Measurements from ENCODE around the gene FOXJ2.

FOXJ2 gene

DNA sequence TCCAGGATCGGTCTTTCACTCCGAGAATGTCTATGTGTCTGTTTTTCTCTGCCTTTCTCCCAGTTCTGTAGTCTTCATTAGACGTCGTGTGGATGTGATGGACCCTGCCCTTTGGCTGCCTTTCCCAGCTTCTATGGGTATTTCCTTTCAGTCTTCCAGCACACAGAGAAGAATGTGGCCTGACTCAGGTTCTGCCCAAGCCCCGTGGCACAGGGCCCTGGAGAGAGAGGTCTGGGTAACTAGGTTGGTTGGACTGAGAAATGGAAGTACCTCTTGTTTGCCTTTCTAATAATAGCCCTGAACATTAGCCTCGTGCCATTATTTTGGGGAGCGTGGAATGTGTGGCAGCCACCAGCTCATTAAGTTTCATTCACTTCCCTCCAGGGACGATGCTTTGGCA is 3.8 kb downstream of the FOXJ2 start:
- Mint-ChIP-seq H3K4me3 (no peak overlapping the region), H3K27ac (no peak overlapping the region), H3K27me3 (ENCODE audit: low read depth) (no peaks in the 10 kb centered on the region), H3K4me1 (ENCODE audit: low read depth) (peaks cover 54% of the 10 kb centered on the region), H3K36me3 (ENCODE audit: low read depth) (peaks cover 13% of the 10 kb centered on the region), H3K9me3 (no peaks in the 10 kb centered on the region)
- no peak for DNase-seq (ENCODE audit: low spot score)

DNA sequence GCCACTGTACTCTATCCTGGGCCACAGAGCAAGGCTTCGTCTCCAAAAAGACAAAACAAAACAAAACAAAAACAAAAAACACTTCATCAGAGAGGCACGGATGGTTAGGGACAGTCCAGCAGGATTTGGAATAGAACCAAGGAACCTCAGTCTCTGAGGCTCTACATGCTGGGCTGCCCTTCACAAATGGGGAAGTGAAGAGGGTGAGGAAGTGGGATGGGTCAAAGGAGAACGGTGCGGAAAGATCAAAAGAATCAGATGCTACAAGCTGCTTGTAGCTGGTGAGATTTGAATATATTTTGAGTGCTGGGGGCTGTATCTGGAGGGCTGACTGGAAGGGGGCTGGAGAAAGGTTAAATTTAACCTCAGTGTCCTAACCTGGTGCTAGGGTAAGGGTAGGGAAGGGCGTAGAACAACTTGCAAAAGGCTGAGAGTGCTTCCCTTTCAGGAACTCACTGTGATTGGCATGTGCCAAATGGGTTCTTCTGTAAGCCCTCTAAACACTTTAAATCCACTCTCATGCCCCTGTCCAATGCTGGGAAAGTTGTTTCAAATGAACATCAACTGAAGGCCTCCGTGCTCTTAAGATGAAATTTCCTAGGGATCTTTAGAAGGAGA is 4.6 kb downstream of the FOXJ2 start:
- Mint-ChIP-seq H3K9me3 (no peaks in the 10 kb centered on the region), H3K27ac (peak overlapping the region; percentile 45), H3K36me3 (ENCODE audit: low read depth) (peaks cover 17% of the 10 kb centered on the region), H3K27me3 (ENCODE audit: low read depth) (no peaks in the 10 kb centered on the region), H3K4me1 (ENCODE audit: low read depth) (peaks cover 51% of the 10 kb centered on the region), H3K4me3 (peak overlapping the region; percentile 41)
- no peak for DNase-seq (ENCODE audit: low spot score)

GRCh38 chr12:8037947-8038346 is 5.4 kb downstream of the FOXJ2 start:
- Mint-ChIP-seq H3K27me3 (ENCODE audit: low read depth) (no peaks in the 10 kb centered on the region), H3K9me3 (no peaks in the 10 kb centered on the region), H3K4me3 (peak overlapping the region; percentile 57), H3K36me3 (ENCODE audit: low read depth) (peaks cover 22% of the 10 kb centered on the region), H3K27ac (peak overlapping the region; percentile 7), H3K4me1 (ENCODE audit: low read depth) (peaks cover 51% of the 10 kb centered on the region)
- no peak for DNase-seq (ENCODE audit: low spot score)

GRCh38 chr12:8038659-8039114 is 6.2 kb downstream of the FOXJ2 start:
- peaks cover 26% of the 10 kb centered on the region for H3K36me3 Mint-ChIP-seq (ENCODE audit: low read depth)
- H3K27ac Mint-ChIP-seq = peak overlapping the region; percentile 3
- no peaks in the 10 kb centered on the region for H3K9me3 Mint-ChIP-seq
- no peaks in the 10 kb centered on the region for H3K27me3 Mint-ChIP-seq (ENCODE audit: low read depth)
- H3K4me3 Mint-ChIP-seq = peak overlapping the region; percentile 57
- peaks cover 47% of the 10 kb centered on the region for H3K4me1 Mint-ChIP-seq (ENCODE audit: low read depth)
- DNase-seq (ENCODE audit: low spot score) = no peak

DNA sequence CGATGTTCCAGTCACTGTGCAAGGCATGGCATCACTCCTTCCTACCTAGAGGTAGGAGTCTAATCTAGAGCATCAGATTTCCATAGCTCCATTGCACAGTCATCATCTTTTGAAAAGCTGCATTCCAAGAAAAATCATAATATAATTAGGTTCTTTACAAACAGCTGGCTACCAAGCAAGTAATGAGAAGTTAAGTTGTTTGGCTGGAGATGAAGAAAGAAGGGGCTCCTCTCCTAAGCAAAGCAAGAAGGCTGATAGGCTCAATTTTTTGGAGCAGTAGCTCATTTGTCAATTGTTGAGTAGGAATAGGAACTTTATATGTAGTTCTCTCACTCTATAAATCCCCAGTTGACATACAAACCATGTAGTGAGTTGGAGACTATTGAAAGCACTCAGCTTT is 8.3 kb downstream of the FOXJ2 start:
- H3K27ac Mint-ChIP-seq = no peak overlapping the region
- DNase-seq (ENCODE audit: low spot score) = no peak
- H3K9me3 Mint-ChIP-seq = no peaks in the 10 kb centered on the region
- H3K4me1 Mint-ChIP-seq (ENCODE audit: low read depth) = peaks cover 30% of the 10 kb centered on the region
- no peaks in the 10 kb centered on the region for H3K27me3 Mint-ChIP-seq (ENCODE audit: low read depth)
- peaks cover 34% of the 10 kb centered on the region for H3K36me3 Mint-ChIP-seq (ENCODE audit: low read depth)
- H3K4me3 Mint-ChIP-seq = no peak overlapping the region

DNA sequence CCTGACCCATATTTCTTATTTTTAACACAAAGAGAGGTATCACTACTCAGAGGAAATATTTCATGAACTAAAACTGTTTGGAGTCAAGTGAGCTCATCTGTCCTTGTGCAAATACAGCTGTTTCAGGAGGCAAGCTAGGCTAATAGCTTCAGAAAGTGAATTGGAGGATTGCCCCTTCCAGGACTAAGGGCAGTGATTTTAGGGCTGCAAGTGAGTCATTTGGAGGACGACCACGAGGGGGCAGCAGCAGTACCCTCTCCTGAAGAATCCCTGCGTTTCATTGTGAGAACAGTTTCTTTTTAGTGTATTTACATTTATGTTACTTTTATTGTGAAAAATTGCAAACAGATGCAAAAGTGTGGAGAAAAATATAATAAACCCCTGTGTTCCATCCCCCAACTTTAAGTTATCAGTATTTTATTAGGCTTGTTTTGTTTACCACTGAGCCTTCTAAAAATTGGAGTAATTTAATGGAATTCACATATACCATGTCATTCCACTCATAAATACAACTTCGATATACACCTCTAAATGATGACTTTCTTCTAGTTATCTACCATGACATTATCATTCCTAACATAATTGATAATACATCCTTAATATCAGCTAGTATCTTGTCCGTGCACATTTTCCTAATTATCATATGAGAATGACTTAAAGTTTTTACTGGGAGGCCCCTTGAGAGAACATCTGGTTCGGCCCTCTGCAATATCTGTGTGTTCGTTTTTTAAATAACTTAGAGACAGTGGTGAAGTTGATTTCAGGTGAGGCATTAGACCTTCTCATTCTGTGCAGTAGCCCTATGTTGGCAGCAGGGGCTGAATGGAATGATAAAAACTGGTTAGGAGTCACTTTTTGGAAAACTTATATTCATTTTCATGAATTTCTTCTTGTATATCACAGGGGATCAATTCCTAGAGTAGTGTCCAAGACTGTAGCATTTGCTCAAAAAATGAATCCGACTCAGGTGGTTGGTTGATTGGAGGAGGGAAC is 13.7 kb downstream of the FOXJ2 start:
- H3K27me3 Mint-ChIP-seq (ENCODE audit: low read depth) = no peaks in the 10 kb centered on the region
- H3K4me3 Mint-ChIP-seq = no peak overlapping the region
- peaks cover 11% of the 10 kb centered on the region for H3K4me1 Mint-ChIP-seq (ENCODE audit: low read depth)
- no peak overlapping the region for H3K27ac Mint-ChIP-seq
- peaks cover 62% of the 10 kb centered on the region for H3K36me3 Mint-ChIP-seq (ENCODE audit: low read depth)
- no peaks in the 10 kb centered on the region for H3K9me3 Mint-ChIP-seq
- DNase-seq (ENCODE audit: low spot score) = peak; percentile 58

GRCh38 chr12:8047842-8048241 is 15.3 kb downstream of the FOXJ2 start:
- Mint-ChIP-seq H3K36me3 (ENCODE audit: low read depth) (peaks cover 61% of the 10 kb centered on the region), H3K27me3 (ENCODE audit: low read depth) (no peaks in the 10 kb centered on the region), H3K4me3 (no peak overlapping the region), H3K4me1 (ENCODE audit: low read depth) (peaks cover 14% of the 10 kb centered on the region), H3K9me3 (no peaks in the 10 kb centered on the region), H3K27ac (no peak overlapping the region)
- DNase-seq (ENCODE audit: low spot score) = no peak

GRCh38 chr12:8048906-8049305 is 16.4 kb downstream of the FOXJ2 start:
- Mint-ChIP-seq H3K36me3 (ENCODE audit: low read depth) (peaks cover 56% of the 10 kb centered on the region), H3K4me3 (no peak overlapping the region), H3K9me3 (no peaks in the 10 kb centered on the region), H3K4me1 (ENCODE audit: low read depth) (peaks cover 14% of the 10 kb centered on the region), H3K27ac (no peak overlapping the region), H3K27me3 (ENCODE audit: low read depth) (no peaks in the 10 kb centered on the region)
- DNase-seq (ENCODE audit: low spot score) = no peak

DNA sequence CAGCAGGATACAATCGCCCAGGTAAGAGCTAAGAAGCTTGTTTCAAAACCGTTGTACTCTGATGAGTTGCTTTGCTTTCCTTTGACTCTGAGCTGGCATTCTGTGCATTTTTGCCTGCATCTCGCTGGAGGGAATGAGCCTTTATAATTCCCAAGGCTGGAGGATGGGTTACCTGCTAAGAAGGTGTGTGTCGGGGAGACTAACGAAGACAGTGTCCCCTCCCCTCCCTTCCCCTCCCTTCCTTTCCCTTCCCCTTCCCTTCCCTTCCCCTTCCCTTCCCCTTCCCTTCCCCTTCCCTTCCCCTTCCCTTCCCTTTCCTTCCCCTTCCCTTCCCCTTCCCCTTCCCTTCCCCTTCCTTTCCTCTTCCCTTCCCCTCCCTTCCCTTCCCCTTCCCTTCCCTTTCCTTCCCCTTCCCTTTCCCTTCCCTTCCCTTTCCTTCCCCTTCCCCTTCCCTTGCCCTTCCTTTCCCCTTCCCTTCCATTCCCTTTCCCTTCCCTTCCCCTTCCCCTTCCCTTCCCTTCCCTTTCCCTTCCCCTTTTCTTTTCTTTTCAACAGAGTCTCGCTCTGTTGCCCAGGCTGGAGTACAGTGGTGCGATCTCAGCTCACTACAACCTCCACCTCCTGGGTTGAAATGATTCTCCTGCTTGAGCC is 18.2 kb downstream of the FOXJ2 start:
- H3K27me3 Mint-ChIP-seq (ENCODE audit: low read depth) = no peaks in the 10 kb centered on the region
- H3K4me3 Mint-ChIP-seq = no peak overlapping the region
- H3K36me3 Mint-ChIP-seq (ENCODE audit: low read depth) = peaks cover 56% of the 10 kb centered on the region
- no peak for DNase-seq (ENCODE audit: low spot score)
- no peaks in the 10 kb centered on the region for H3K9me3 Mint-ChIP-seq
- peaks cover 14% of the 10 kb centered on the region for H3K4me1 Mint-ChIP-seq (ENCODE audit: low read depth)
- H3K27ac Mint-ChIP-seq = no peak overlapping the region

GRCh38 chr12:8052679-8053078 is 20.2 kb downstream of the FOXJ2 start:
- no peak for DNase-seq (ENCODE audit: low spot score)
- peaks cover 44% of the 10 kb centered on the region for H3K36me3 Mint-ChIP-seq (ENCODE audit: low read depth)
- no peaks in the 10 kb centered on the region for H3K9me3 Mint-ChIP-seq
- no peak overlapping the region for H3K27ac Mint-ChIP-seq
- H3K4me1 Mint-ChIP-seq (ENCODE audit: low read depth) = peaks cover 8% of the 10 kb centered on the region
- no peaks in the 10 kb centered on the region for H3K27me3 Mint-ChIP-seq (ENCODE audit: low read depth)
- H3K4me3 Mint-ChIP-seq = no peak overlapping the region

- Mint-ChIP-seq H3K9me3 (no peaks in the 10 kb centered on the region), H3K27ac (no peak overlapping the region), H3K27me3 (ENCODE audit: low read depth) (no peaks in the 10 kb centered on the region), H3K4me1 (ENCODE audit: low read depth) (peaks cover 7% of the 10 kb centered on the region), H3K36me3 (ENCODE audit: low read depth) (peaks cover 25% of the 10 kb centered on the region), H3K4me3 (no peak overlapping the region)
- DNase-seq (ENCODE audit: low spot score) = no peak
These were observed 22.3 kb downstream of the FOXJ2 start for GRCh38 chr12:8054816-8055215.

DNA sequence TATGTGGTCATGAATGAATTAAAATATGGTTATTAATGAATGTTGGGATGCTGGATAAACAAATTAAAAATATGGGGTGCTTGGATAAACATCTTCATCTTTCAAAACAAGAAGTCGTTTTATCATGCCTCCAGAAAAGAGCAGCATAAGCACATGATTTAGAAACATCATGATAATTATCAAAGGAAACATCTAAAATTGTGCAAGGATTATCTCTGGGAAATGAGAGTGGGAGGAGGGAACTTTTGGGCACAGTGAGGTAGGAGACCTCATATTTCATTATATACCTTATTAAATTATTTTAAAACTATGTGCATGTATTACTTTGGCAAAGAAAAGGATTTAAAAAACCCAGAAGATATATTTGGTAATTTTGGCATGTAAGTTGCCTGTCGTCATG is 24.8 kb downstream of the FOXJ2 start:
- H3K4me3 Mint-ChIP-seq = no peak overlapping the region
- H3K27me3 Mint-ChIP-seq (ENCODE audit: low read depth) = no peaks in the 10 kb centered on the region
- no peak for DNase-seq (ENCODE audit: low spot score)
- H3K4me1 Mint-ChIP-seq (ENCODE audit: low read depth) = peaks cover 8% of the 10 kb centered on the region
- H3K36me3 Mint-ChIP-seq (ENCODE audit: low read depth) = peaks cover 17% of the 10 kb centered on the region
- no peaks in the 10 kb centered on the region for H3K9me3 Mint-ChIP-seq
- H3K27ac Mint-ChIP-seq = no peak overlapping the region

DNA sequence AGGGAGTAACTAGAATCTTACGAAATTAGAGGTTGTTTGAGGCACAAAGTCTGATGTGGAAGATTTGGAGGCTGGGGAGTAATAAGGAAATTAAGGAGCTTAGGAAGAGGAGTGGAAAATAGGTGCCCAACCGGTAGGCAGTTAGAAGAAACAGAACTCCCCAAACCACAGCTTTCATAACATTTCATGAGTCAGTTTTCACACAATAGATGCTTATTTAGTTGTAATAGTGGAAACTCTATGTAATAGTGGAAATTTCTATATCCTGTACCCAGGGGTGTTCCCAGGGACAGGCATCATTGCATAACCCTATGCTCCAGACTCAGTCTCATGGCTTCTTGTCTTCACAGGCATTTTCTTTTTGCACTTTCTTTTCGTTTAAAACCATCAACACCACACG is 25.3 kb downstream of the FOXJ2 start:
- Mint-ChIP-seq H3K27ac (no peak overlapping the region), H3K27me3 (ENCODE audit: low read depth) (no peaks in the 10 kb centered on the region), H3K9me3 (no peaks in the 10 kb centered on the region), H3K36me3 (ENCODE audit: low read depth) (peaks cover 11% of the 10 kb centered on the region), H3K4me3 (no peak overlapping the region), H3K4me1 (ENCODE audit: low read depth) (peaks cover 6% of the 10 kb centered on the region)
- no peak for DNase-seq (ENCODE audit: low spot score)

GRCh38 chr12:8058506-8058905 is 26.0 kb downstream of the FOXJ2 start:
- Mint-ChIP-seq H3K4me3 (no peak overlapping the region), H3K27me3 (ENCODE audit: low read depth) (no peaks in the 10 kb centered on the region), H3K4me1 (ENCODE audit: low read depth) (peaks cover 6% of the 10 kb centered on the region), H3K36me3 (ENCODE audit: low read depth) (peaks cover 8% of the 10 kb centered on the region), H3K27ac (no peak overlapping the region), H3K9me3 (no peaks in the 10 kb centered on the region)
- no peak for DNase-seq (ENCODE audit: low spot score)

Measured in T-helper 2 cell treated with Interferon-gamma antibody and Interleukin-4, amounts not matched to agents 5 μg/mL and 100 μg/mL, for 36 hours (primary cell).